ENCODE data around the gene SLC45A1.

DNA sequence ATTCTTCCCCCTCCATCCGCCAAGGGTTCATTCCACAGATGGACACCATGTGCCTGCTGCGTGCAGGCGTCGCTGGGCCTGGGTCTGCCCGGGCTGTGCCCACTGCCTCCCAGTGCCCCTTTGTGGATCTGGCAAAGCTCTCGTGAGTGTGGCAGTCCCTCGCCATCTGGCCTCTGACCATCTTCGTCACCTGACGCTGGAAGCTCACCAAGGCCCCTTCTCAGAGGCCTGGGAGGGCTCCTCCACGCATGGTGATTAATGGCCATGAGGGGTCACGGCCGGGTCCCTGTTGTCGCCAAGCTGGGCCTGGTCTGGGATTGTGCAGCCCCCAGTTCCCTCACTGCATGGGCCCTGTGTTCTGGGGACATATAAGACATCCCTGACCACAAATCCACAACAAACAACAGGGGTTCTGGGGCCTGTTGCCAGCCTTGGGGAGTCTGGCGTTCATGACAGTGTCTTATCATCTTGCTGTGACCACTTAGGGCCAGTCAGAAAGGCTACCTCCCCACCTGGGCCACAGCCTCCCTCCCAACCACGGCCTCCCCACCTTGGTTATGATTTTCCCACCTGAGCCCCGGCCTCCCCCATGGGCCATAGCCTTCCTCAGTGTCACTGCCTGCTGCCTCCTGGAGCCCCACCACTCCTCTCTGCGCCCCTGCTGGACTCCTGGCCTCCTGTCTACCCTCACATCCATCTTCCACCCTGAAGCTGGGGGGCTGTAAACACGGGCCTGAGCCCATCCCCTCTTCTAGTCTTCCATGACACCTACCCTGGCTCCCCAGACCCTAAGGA is 27.9 kb downstream of the SLC45A1 start:
- TF ChIP-seq, protein P1, sequence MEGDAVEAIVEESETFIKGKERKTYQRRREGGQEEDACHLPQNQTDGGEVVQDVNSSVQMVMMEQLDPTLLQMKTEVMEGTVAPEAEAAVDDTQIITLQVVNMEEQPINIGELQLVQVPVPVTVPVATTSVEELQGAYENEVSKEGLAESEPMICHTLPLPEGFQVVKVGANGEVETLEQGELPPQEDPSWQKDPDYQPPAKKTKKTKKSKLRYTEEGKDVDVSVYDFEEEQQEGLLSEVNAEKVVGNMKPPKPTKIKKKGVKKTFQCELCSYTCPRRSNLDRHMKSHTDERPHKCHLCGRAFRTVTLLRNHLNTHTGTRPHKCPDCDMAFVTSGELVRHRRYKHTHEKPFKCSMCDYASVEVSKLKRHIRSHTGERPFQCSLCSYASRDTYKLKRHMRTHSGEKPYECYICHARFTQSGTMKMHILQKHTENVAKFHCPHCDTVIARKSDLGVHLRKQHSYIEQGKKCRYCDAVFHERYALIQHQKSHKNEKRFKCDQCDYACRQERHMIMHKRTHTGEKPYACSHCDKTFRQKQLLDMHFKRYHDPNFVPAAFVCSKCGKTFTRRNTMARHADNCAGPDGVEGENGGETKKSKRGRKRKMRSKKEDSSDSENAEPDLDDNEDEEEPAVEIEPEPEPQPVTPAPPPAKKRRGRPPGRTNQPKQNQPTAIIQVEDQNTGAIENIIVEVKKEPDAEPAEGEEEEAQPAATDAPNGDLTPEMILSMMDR (IDR thresholded peaks at IDR 0.05) = no peak
- no peak for TF ChIP-seq POLR2A (IDR thresholded peaks at IDR 0.05)
- no peak for TF ChIP-seq POLR2AphosphoS5 (IDR thresholded peaks at IDR 0.05)

Measured in suprapubic skin (tissue), 4 donors.